WTC11 (cell line): ENCODE results near the gene PHF1. TPM values are rescaled to one million over a fixed set of nuclear protein-coding genes. Genes with fewer than 3 reads are reported as not detected.

Experiments used
- ATAC-seq: fragments of 200-7000 bp; cut with Tn5 transposase; 2 replicates; pipeline ENCODE4 v1.10.0; 2021; ENCODE audit warnings: mild to moderate bottlenecking, moderate library complexity
- CTCF ChIA-PET: fragments of 300-600 bp; sonication (Branson Sonifier 250); formaldehyde crosslinking; loops from one replicate; lab custom pipeline; 2021; ENCODE audit warnings: antibody characterized with exemption; lab: Charles Lee
- POLR2A ChIA-PET: fragments of 350-600 bp; sonication (Branson Sonifier 250); formaldehyde crosslinking; loops from one replicate; lab custom pipeline; 2021; ENCODE audit warnings: antibody characterized with exemption; lab: Charles Lee
- DNase-seq: peaks from one replicate; pipeline ENCODE4 v3.0.0; 2021; ENCODE audit warnings: low spot score
- H3K27ac Mint-ChIP-seq: 2 replicates; pipeline ENCODE4 v1.8.0; 2021; ENCODE audit warnings: mixed read lengths
- H3K27me3 Mint-ChIP-seq: 2 replicates; pipeline ENCODE4 v1.8.0; 2021; ENCODE audit warnings: low read depth, mild to moderate bottlenecking, moderate library complexity, mixed read lengths
- H3K36me3 Mint-ChIP-seq: 2 replicates; pipeline ENCODE4 v1.8.0; 2021; ENCODE audit warnings: mixed read lengths
- H3K4me1 Mint-ChIP-seq: 2 replicates; pipeline ENCODE4 v1.8.0; 2022; ENCODE audit warnings: mixed read lengths
- H3K4me3 Mint-ChIP-seq: 2 replicates; pipeline ENCODE4 v1.8.0; 2021; ENCODE audit warnings: mild to moderate bottlenecking, moderate library complexity, mixed read lengths
- H3K9me3 Mint-ChIP-seq: 2 replicates; pipeline ENCODE4 v1.8.0; 2021; ENCODE audit warnings: mixed read lengths
- CTCF ChIP-seq: fragments of 200-600 bp; IDR thresholded peaks from 2 replicates; pipeline ENCODE4 v1.8.0; 2022; ENCODE audit warnings: antibody characterized with exemption
- E2F1 ChIP-seq: sonication (generic); formaldehyde crosslinking; IDR thresholded peaks from 2 replicates; pipeline ENCODE4 v1.8.0; 2022; ENCODE audit warnings: mild to moderate bottlenecking, missing genetic modification reagents
- ETV6 ChIP-seq: sonication (generic); formaldehyde crosslinking; IDR thresholded peaks from 2 replicates; pipeline ENCODE4 v1.8.1; 2022; ENCODE audit warnings: mild to moderate bottlenecking, missing genetic modification reagents
- GTF2I ChIP-seq: fragments of 250-450 bp; sonication (Bioruptor Pico); conservative IDR thresholded peaks from 2 replicates; pipeline ENCODE4 v1.4.0; 2021; ENCODE audit warnings: mild to moderate bottlenecking
- IRF2 ChIP-seq: sonication (generic); formaldehyde crosslinking; IDR thresholded peaks from 2 replicates; pipeline ENCODE4 v1.8.0; 2022; ENCODE audit warnings: low read depth, missing genetic modification reagents, borderline replicate concordance
- NFATC4 ChIP-seq: fragments of 250-450 bp; sonication (Bioruptor Pico); IDR thresholded peaks from 2 replicates; pipeline ENCODE4 v1.9.0; 2021; ENCODE audit warnings: mild to moderate bottlenecking
- NR3C1 ChIP-seq: sonication (generic); formaldehyde crosslinking; conservative IDR thresholded peaks from 2 replicates; pipeline ENCODE4 v1.8.1; 2023; ENCODE audit warnings: low read depth, mild to moderate bottlenecking, missing genetic modification reagents
- OVOL2 ChIP-seq: fragments of 250-450 bp; sonication (Bioruptor Pico); IDR thresholded peaks from 2 replicates; pipeline ENCODE4 v1.9.0; 2021; ENCODE audit warnings: mild to moderate bottlenecking, borderline replicate concordance
- SMAD4 ChIP-seq: sonication (generic); formaldehyde crosslinking; IDR thresholded peaks from 2 replicates; pipeline ENCODE4 v1.8.0; 2022; ENCODE audit warnings: mild to moderate bottlenecking, missing genetic modification reagents
- ZBTB43 ChIP-seq: sonication (generic); formaldehyde crosslinking; IDR thresholded peaks from 2 replicates; pipeline ENCODE4 v1.8.1; 2023; ENCODE audit warnings: mild to moderate bottlenecking, missing genetic modification reagents
- ZNF263 ChIP-seq: sonication (generic); formaldehyde crosslinking; IDR thresholded peaks from 2 replicates; pipeline ENCODE4 v1.8.1; 2022; ENCODE audit warnings: low read depth, mild to moderate bottlenecking, moderate library complexity, missing genetic modification reagents
- ZNF425 ChIP-seq: fragments of 250-450 bp; sonication (Bioruptor Pico); conservative IDR thresholded peaks from 2 replicates; pipeline ENCODE4 v1.9.0; 2021; ENCODE audit warnings: mild to moderate bottlenecking
- total RNA-seq: library from RNA; stranded (reverse); gene quantifications from 3 replicates; pipeline ENCODE4 v1.2.3, GENCODE V29; 2021
- TF ChIP-seq, protein P1 (sequence below): sonication (generic); formaldehyde crosslinking; IDR thresholded peaks from 2 replicates; pipeline ENCODE4 v1.8.1; 2022; ENCODE audit warnings: missing genetic modification reagents, borderline replicate concordance
- TF ChIP-seq, protein P2 (sequence below): sonication (generic); formaldehyde crosslinking; IDR thresholded peaks from 2 replicates; pipeline ENCODE4 v1.8.1; 2022; ENCODE audit warnings: low read depth, missing genetic modification reagents, borderline replicate concordance
- TF ChIP-seq, protein P3 (sequence below): fragments of 250-450 bp; sonication (Bioruptor Pico); IDR thresholded peaks from 2 replicates; pipeline ENCODE4 v1.9.0; 2021; ENCODE audit warnings: mild to moderate bottlenecking
- TF ChIP-seq, protein P4 (sequence below): sonication (generic); formaldehyde crosslinking; IDR thresholded peaks from 2 replicates; pipeline ENCODE4 v1.8.0; 2022; ENCODE audit warnings: mild to moderate bottlenecking, missing genetic modification reagents

Gene PHF1
- total RNA-seq, 1 experiment from 2014 or later: 63.6 TPM

- DNase-seq: no peak
- H3K4me1 Mint-ChIP-seq: peaks cover 69% of the 10 kb centered on the region
- H3K27ac Mint-ChIP-seq: peak overlapping the region; percentile 33; the same call in 1 of the 2 replicates
- peak overlapping the region; percentile 85 for H3K4me3 Mint-ChIP-seq
- TF ChIP-seq ZNF263: no peak
- TF ChIP-seq NFATC4 (CRISPR knock-in tag): no peak
- no peak for TF ChIP-seq E2F1
- no peak for TF ChIP-seq IRF2 (CRISPR knock-in tag)
- TF ChIP-seq ZBTB43 (CRISPR knock-in tag): no peak
- TF ChIP-seq ZNF425 (CRISPR knock-in tag): no peak
- TF ChIP-seq, protein P1, sequence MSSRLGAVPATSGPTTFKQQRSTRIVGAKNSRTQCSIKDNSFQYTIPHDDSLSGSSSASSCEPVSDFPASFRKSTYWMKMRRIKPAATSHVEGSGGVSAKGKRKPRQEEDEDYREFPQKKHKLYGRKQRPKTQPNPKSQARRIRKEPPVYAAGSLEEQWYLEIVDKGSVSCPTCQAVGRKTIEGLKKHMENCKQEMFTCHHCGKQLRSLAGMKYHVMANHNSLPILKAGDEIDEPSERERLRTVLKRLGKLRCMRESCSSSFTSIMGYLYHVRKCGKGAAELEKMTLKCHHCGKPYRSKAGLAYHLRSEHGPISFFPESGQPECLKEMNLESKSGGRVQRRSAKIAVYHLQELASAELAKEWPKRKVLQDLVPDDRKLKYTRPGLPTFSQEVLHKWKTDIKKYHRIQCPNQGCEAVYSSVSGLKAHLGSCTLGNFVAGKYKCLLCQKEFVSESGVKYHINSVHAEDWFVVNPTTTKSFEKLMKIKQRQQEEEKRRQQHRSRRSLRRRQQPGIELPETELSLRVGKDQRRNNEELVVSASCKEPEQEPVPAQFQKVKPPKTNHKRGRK (CRISPR knock-in tag): no peak
- no peak for TF ChIP-seq GTF2I (CRISPR knock-in tag)
- no peak for TF ChIP-seq CTCF
- TF ChIP-seq, protein P2, sequence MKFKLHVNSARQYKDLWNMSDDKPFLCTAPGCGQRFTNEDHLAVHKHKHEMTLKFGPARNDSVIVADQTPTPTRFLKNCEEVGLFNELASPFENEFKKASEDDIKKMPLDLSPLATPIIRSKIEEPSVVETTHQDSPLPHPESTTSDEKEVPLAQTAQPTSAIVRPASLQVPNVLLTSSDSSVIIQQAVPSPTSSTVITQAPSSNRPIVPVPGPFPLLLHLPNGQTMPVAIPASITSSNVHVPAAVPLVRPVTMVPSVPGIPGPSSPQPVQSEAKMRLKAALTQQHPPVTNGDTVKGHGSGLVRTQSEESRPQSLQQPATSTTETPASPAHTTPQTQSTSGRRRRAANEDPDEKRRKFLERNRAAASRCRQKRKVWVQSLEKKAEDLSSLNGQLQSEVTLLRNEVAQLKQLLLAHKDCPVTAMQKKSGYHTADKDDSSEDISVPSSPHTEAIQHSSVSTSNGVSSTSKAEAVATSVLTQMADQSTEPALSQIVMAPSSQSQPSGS: no peak
- TF ChIP-seq, all 79 proteins: peak for 0
- no peak for ATAC-seq
- CTCF ChIA-PET: interaction anchor here (0.6 to 2.7 kb wide), 20 partner anchors 9 to 428 kb away, joined by 3 to 21 read pairs (median 4); partner anchors contain the start of genes B3GALT4, BAK1, CUTA and KIFC1
- POLR2A ChIA-PET: interaction anchor here (0.7 to 1.3 kb wide), 3 partner anchors 9 to 109 kb away, joined by 3 to 6 read pairs (median 4); partner anchors contain the start of genes CUTA and ZBTB22
- no peaks in the 10 kb centered on the region for H3K9me3 Mint-ChIP-seq
- peaks cover 13% of the 10 kb centered on the region for H3K36me3 Mint-ChIP-seq
- H3K27me3 Mint-ChIP-seq: no peaks in the 10 kb centered on the region; the same call in 1 of the 2 replicates
Observed at GRCh38 chr6:33426590-33427511, 16.0 kb downstream of the PHF1 start.

GRCh38 chr6:33427585-33428223 lies 16.9 kb downstream of the PHF1 start:
- CTCF ChIA-PET: no interaction called here
- peaks cover 13% of the 10 kb centered on the region for H3K36me3 Mint-ChIP-seq
- POLR2A ChIA-PET: no interaction called here
- H3K4me3 Mint-ChIP-seq: peak overlapping the region; percentile 85
- H3K27me3 Mint-ChIP-seq: no peaks in the 10 kb centered on the region; the same call in 1 of the 2 replicates
- no peaks in the 10 kb centered on the region for H3K9me3 Mint-ChIP-seq
- H3K27ac Mint-ChIP-seq: peak overlapping the region; percentile 33; the same call in 1 of the 2 replicates
- DNase-seq: peak; percentile 36
- ATAC-seq: no peak
- peaks cover 73% of the 10 kb centered on the region for H3K4me1 Mint-ChIP-seq
- TF ChIP-seq, protein P3, sequence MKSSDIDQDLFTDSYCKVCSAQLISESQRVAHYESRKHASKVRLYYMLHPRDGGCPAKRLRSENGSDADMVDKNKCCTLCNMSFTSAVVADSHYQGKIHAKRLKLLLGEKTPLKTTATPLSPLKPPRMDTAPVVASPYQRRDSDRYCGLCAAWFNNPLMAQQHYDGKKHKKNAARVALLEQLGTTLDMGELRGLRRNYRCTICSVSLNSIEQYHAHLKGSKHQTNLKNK: no peak
- TF ChIP-seq SMAD4 (CRISPR knock-in tag): no peak
- TF ChIP-seq ETV6 (CRISPR knock-in tag): no peak
- TF ChIP-seq OVOL2 (CRISPR knock-in tag): no peak
- TF ChIP-seq, protein P4, sequence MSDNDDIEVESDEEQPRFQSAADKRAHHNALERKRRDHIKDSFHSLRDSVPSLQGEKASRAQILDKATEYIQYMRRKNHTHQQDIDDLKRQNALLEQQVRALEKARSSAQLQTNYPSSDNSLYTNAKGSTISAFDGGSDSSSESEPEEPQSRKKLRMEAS (CRISPR knock-in tag): 0 out of 2 replicates have a peak, but pooled peaks have one; percentile 4
- no peak for TF ChIP-seq NFATC4 (CRISPR knock-in tag)
- TF ChIP-seq NR3C1 (CRISPR knock-in tag): no peak
